Measurements from ENCODE around the gene ADCY3.

The ADCY3 gene

DNA sequence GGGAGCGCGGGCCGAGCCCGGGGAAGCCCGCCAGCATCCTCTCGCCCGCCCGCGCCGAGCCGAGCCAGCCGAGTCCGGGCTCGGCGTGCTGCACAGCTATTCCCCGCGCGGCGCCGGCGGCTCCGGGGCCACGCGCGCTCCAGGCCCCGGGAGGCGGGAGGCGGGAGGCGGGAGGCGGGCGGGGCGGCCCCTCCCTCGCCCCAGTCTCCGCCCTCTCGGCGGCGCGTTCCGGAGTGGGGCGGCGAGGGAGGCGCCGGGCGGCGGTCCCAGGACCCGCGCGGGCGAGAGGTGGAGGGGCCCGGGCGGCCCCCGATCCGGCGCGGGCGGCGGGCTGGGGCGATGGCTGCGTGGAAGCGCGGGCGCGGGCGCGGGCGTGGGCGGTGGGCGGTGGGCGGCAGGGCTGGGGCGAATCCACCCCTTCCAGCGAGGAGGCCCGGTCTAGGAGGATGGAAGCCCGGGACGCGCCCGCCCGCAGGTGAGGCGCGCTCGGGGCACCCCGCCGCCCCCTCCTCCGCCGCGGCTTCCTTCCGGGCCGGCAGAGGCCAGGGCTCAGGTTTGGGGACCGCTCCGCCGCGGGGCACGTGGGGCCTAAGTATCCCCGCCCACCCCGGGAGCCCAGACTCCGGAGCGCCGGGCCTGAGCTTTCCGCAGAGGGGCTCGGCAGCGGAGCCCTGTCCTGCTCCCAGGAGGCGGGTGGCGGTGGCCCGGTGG, at the start of gene ADCY3:
Gene ADCY3 (minus strand): TSS at position 140 of the 711 bp plus-strand sequence. CDS start 1,250 bp downstream, outside the sequence.
- peak; percentile 57 for DNase-seq
- no peak within 1 kb of the TSS for H3K27ac Mint-ChIP-seq
- peaks cover 25 to 31% of the 10 kb centered on the region in 2 donors for H3K4me1 Mint-ChIP-seq
- no peaks in the 10 kb centered on the region for H3K27me3 Mint-ChIP-seq
- peak; percentile 73 to 80 for ATAC-seq (replicated peaks)
- H3K4me3 Mint-ChIP-seq = peak within 1 kb of the TSS; percentile 77
- peaks cover 2 to 9% of the 10 kb centered on the region in 2 donors for H3K36me3 Mint-ChIP-seq
- no peaks in the 10 kb centered on the region for H3K9me3 Mint-ChIP-seq

- H3K36me3 Mint-ChIP-seq = peaks cover 13 to 20% of the 10 kb centered on the region in 2 donors
- DNase-seq (no peak), ATAC-seq (replicated peaks) (no peak)
- no peaks in the 10 kb centered on the region for H3K27me3 Mint-ChIP-seq
- no peaks in the 10 kb centered on the region for H3K9me3 Mint-ChIP-seq
- H3K4me1 Mint-ChIP-seq = no peaks in the 10 kb centered on the region
- H3K4me3 Mint-ChIP-seq = no peak overlapping the region
- H3K27ac Mint-ChIP-seq = no peak overlapping the region
Observed at GRCh38 chr2:24969784-24970183, 49.7 kb upstream of the ADCY3 start.

DNA sequence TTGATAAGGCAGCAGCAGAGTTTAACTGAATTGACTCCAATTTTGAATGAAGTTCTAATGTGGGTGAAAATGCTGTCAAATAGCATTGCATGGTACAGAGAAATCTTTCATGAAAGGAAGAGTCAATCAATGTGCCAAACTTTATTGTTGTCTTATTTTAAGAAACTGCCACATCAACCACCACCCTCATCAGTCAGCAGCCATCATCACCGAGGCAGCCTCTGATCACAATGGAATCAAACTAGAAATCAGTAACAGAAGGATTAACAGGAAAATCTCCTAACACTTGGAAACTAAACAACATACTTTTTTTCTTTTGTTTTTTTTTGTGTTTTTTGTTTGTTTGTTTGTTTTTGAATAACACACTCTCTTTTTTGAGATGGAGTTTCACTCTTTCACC, 41.9 kb upstream of the ADCY3 start:
- ATAC-seq (replicated peaks) = no peak
- H3K4me3 Mint-ChIP-seq = no peak overlapping the region
- no peak overlapping the region for H3K27ac Mint-ChIP-seq
- no peaks in the 10 kb centered on the region for H3K27me3 Mint-ChIP-seq
- no peak for DNase-seq
- H3K4me1 Mint-ChIP-seq = peaks cover 5 to 6% of the 10 kb centered on the region in 2 donors
- no peaks in the 10 kb centered on the region for H3K9me3 Mint-ChIP-seq
- peaks cover 52 to 78% of the 10 kb centered on the region in 2 donors for H3K36me3 Mint-ChIP-seq

DNA sequence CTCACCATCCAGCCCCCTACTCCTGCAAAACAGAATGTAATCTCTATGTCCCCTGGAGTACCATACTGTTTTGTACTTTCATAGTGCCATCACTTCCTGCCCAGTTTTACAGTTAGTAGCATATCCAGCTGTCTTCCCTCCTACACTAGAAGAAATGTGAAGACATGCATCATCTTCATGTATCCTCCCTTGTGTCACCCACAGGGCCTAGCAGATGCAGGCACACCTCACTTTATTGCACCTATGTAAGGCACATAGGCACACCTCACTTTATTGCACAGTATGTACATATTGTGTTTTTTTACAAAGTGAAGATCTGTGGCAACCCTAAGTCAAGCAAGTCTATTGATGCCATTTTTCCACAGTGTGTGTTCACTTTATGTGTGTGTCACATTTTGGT, 39.7 kb upstream of the ADCY3 start:
- H3K36me3 Mint-ChIP-seq = peaks cover 65 to 87% of the 10 kb centered on the region in 2 donors
- H3K27me3 Mint-ChIP-seq = no peaks in the 10 kb centered on the region
- no peak for ATAC-seq (replicated peaks)
- H3K4me3 Mint-ChIP-seq = no peak overlapping the region
- peaks cover 0 to 7% of the 10 kb centered on the region in 2 donors for H3K9me3 Mint-ChIP-seq
- H3K27ac Mint-ChIP-seq = no peak overlapping the region
- peaks cover 5 to 6% of the 10 kb centered on the region in 2 donors for H3K4me1 Mint-ChIP-seq
- DNase-seq = no peak

- H3K9me3 Mint-ChIP-seq = peaks cover 0 to 7% of the 10 kb centered on the region in 2 donors
- DNase-seq (no peak), ATAC-seq (replicated peaks) (no peak)
Observed at GRCh38 chr2:24958411-24958935, 38.4 kb upstream of the ADCY3 start.

DNA sequence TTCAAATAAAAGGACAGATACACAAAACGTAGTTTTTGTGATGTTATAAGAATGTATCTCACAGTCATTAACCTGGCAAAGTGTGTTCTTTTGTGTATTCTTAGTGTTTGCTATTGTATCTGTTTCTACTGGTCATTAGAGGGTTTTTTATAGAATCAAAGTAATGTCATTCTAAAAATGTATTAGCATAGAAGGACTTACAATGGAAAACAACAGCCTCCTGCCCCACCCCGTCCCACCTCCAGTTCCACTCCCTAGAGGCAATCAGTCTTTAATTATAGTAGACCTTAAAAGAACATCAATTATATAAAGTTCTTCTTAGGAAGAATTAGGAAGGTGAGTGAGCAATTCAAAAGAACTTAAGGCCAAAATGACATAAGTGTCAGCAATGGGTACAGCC, 37.9 kb upstream of the ADCY3 start:
- no peak overlapping the region for H3K27ac Mint-ChIP-seq
- peaks cover 5 to 6% of the 10 kb centered on the region in 2 donors for H3K4me1 Mint-ChIP-seq
- DNase-seq (no peak), ATAC-seq (replicated peaks) (no peak)
- H3K36me3 Mint-ChIP-seq = peaks cover 74 to 92% of the 10 kb centered on the region in 2 donors
- peaks cover 0 to 7% of the 10 kb centered on the region in 2 donors for H3K9me3 Mint-ChIP-seq
- no peak overlapping the region for H3K4me3 Mint-ChIP-seq
- no peaks in the 10 kb centered on the region for H3K27me3 Mint-ChIP-seq

More at GRCh38 chr2:24958411-24958935, 38.4 kb upstream of the ADCY3 start:
- Mint-ChIP-seq H3K27ac (no peak overlapping the region), H3K4me1 (peaks cover 5 to 6% of the 10 kb centered on the region in 2 donors), H3K27me3 (no peaks in the 10 kb centered on the region), H3K4me3 (no peak overlapping the region), H3K36me3 (peaks cover 72 to 92% of the 10 kb centered on the region in 2 donors)

DNA sequence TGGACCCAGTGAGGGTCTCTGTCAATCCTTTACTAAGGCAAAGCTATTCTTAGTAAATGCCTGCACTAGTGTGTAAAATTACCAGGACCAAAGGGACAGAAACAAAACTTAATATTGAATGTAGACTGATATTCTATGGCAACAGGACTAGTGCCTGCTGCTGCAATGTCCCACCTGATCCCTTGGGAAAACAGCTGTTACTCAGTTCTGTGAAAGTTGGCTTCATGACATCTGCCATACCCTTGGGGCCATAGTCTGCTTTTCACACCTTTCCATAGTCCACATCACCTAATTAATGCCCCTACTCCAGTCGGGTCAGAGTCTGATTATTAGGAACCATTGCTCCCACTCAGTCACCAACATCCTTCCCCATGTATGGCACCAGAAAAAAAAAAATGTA, 37.2 kb upstream of the ADCY3 start:
- no peak overlapping the region for H3K27ac Mint-ChIP-seq
- H3K9me3 Mint-ChIP-seq = peaks cover 0 to 7% of the 10 kb centered on the region in 2 donors
- H3K4me1 Mint-ChIP-seq = peaks cover 5 to 6% of the 10 kb centered on the region in 2 donors
- no peak for DNase-seq
- peaks cover 70 to 91% of the 10 kb centered on the region in 2 donors for H3K36me3 Mint-ChIP-seq
- no peak overlapping the region for H3K4me3 Mint-ChIP-seq
- ATAC-seq (replicated peaks) = no peak
- H3K27me3 Mint-ChIP-seq = no peaks in the 10 kb centered on the region

DNA sequence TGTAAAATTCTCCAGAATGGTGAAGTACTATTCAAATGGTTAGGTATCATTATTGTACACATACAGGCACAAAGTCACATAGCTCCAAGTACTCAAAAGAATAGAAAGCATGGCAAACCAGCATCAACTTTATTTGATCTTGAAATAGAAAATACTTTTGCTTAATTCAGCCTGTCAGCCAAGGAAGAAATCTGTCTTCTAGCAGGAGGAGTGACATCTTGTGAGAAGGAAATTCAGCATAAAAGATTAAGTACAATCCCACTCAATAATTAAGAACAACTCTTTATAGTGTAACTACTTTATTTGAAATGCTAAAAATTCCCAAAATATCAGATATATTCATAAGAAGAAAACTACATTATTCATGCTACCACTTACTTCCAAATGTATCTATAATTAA, 35.9 kb upstream of the ADCY3 start:
- H3K27ac Mint-ChIP-seq = no peak overlapping the region
- no peak overlapping the region for H3K4me3 Mint-ChIP-seq
- no peaks in the 10 kb centered on the region for H3K27me3 Mint-ChIP-seq
- peaks cover 0 to 7% of the 10 kb centered on the region in 2 donors for H3K9me3 Mint-ChIP-seq
- ATAC-seq (replicated peaks) (no peak), DNase-seq (no peak)
- peaks cover 73 to 90% of the 10 kb centered on the region in 2 donors for H3K36me3 Mint-ChIP-seq
- H3K4me1 Mint-ChIP-seq = peaks cover 5 to 6% of the 10 kb centered on the region in 2 donors

DNA sequence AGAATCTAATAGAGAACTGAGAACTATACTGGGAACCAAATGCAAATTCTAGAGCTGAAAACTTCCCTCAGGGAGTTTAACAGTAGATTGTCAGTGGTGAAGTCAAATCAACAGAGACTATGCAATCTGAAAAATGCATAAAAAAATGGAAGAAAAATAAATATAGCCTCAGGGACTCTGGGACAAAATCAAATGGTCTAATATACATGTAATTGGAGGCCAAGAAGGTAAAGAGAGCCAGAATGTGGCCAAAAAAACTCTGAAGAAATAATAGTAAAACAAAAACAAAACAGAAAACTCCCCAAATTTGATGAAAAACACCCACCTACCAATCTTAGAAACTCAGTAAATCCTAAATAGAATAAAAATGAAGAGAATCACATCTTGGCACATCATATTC, 35.2 kb upstream of the ADCY3 start:
- H3K9me3 Mint-ChIP-seq = peaks cover 0 to 7% of the 10 kb centered on the region in 2 donors
- peaks cover 75 to 85% of the 10 kb centered on the region in 2 donors for H3K36me3 Mint-ChIP-seq
- DNase-seq = no peak
- no peak for ATAC-seq (replicated peaks)
- H3K27ac Mint-ChIP-seq = no peak overlapping the region
- no peaks in the 10 kb centered on the region for H3K27me3 Mint-ChIP-seq
- H3K4me1 Mint-ChIP-seq = peaks cover 5 to 6% of the 10 kb centered on the region in 2 donors
- no peak overlapping the region for H3K4me3 Mint-ChIP-seq

DNA sequence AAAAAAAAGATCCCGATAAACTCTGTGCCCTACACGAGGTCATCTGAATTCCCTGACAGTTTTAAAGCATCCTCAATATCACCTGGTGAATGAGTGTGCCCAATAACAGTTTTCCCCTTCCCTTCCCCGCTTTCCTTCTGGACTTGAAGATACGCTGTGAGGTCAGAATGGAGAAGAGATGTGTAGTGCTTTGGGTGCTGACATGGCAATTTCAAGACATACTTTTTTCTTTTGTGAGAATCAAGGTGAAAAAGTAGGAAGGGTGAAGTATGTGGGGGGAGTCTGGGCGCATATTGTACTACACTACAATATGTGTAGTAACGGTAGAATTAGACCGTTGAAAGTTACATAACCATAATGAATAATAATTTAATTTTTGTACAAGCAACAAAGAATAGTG, 30.1 kb upstream of the ADCY3 start:
- Mint-ChIP-seq H3K36me3 (peaks cover 49 to 67% of the 10 kb centered on the region in 2 donors), H3K27me3 (no peaks in the 10 kb centered on the region), H3K4me3 (no peak overlapping the region), H3K27ac (no peak overlapping the region), H3K4me1 (no peaks in the 10 kb centered on the region), H3K9me3 (peaks cover 0 to under 1% of the 10 kb centered on the region in 2 donors)
- ATAC-seq (replicated peaks) (no peak), DNase-seq (no peak)

GRCh38 chr2:24948506-24948905, 28.5 kb upstream of the ADCY3 start:
- no peak for DNase-seq
- no peak for ATAC-seq (replicated peaks)
- Mint-ChIP-seq H3K9me3 (no peaks in the 10 kb centered on the region), H3K27ac (peak overlapping the region; percentile 72), H3K4me3 (no peak overlapping the region), H3K36me3 (peaks cover 36 to 55% of the 10 kb centered on the region in 2 donors), H3K4me1 (no peaks in the 10 kb centered on the region), H3K27me3 (no peaks in the 10 kb centered on the region)

DNA sequence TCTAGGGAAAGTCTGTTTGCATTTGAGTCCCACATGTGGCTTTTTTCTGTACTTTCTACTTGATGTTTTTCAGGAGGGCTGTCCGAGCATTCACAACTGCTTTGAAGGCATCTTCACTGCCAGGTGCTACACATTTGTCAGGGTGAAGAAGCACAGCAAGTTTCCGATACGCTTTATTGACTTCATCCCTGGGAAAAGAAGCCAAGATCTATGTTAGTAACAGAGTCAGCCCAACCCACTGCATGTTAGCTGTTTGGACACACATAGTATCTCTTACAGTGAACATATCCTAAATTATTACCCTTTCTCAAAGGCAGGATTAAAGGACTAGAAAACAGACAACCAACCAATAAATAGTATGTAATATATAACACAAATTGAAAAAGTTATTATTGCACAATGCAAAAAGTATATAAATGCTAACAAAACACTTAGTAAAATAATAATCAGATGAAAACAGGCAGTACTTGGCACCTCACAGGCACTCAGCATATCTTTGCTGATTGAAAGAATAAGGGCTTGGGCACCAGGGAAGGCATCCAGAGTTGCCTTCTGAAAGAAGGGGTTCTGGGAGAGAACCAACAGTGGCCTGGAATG, 27.6 kb upstream of the ADCY3 start:
- H3K9me3 Mint-ChIP-seq = no peaks in the 10 kb centered on the region
- no peaks in the 10 kb centered on the region for H3K27me3 Mint-ChIP-seq
- no peaks in the 10 kb centered on the region for H3K4me1 Mint-ChIP-seq
- DNase-seq (no peak), ATAC-seq (replicated peaks) (no peak)
- no peak overlapping the region for H3K4me3 Mint-ChIP-seq
- no peak overlapping the region for H3K27ac Mint-ChIP-seq
- H3K36me3 Mint-ChIP-seq = peaks cover 35 to 53% of the 10 kb centered on the region in 2 donors

DNA sequence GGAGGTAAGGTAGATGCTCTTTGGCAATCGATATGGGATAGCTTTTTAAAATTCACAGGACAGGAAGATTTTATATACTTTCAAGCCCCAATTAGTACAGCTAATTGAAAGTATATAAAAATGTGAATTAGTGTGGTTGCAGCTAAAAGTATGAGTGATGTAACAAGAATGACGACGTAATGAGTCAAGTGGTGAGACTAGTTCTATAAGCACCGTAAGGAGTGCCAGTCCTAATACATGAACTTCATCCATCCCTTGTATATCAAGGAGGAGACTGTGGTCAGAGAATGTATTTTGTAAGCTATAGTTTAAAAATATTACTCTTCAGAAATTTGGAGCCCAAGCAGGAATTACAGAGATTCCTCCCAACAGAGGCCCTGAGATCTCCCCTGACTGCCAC, 25.9 kb upstream of the ADCY3 start:
- Mint-ChIP-seq H3K36me3 (peaks cover 23 to 41% of the 10 kb centered on the region in 2 donors), H3K9me3 (no peaks in the 10 kb centered on the region), H3K27ac (no peak overlapping the region), H3K4me3 (no peak overlapping the region), H3K4me1 (no peaks in the 10 kb centered on the region), H3K27me3 (no peaks in the 10 kb centered on the region)
- ATAC-seq (replicated peaks) = no peak
- no peak for DNase-seq

GRCh38 chr2:24943427-24944053, 23.5 kb upstream of the ADCY3 start:
- no peaks in the 10 kb centered on the region for H3K27me3 Mint-ChIP-seq
- H3K4me1 Mint-ChIP-seq = no peaks in the 10 kb centered on the region

More at GRCh38 chr2:24943427-24944053, 23.5 kb upstream of the ADCY3 start:
- Mint-ChIP-seq H3K4me3 (no peak overlapping the region), H3K36me3 (peaks cover 15 to 29% of the 10 kb centered on the region in 2 donors), H3K27ac (no peak overlapping the region), H3K9me3 (no peaks in the 10 kb centered on the region)
- no peak for ATAC-seq (replicated peaks)
- DNase-seq = no peak
